HG02970 (cell line): ENCODE results near the gene TDRD6.
"Not testable (repeated sequence)": the region's sequence is repeated elsewhere in the genome, so short reads cannot be mapped to it uniquely, and the experiment has no call there.

Source experiments
- ATAC-seq: cut with Tn5 transposase; IDR thresholded peaks from one replicate; pipeline ENCODE4 v1.9.1; 2021; ENCODE audit warnings: mild to moderate bottlenecking, moderate library complexity, moderate number of reproducible peaks; ENCODE audit not compliant: unreplicated experiment, low FRiP score

TDRD6 gene, protein sequence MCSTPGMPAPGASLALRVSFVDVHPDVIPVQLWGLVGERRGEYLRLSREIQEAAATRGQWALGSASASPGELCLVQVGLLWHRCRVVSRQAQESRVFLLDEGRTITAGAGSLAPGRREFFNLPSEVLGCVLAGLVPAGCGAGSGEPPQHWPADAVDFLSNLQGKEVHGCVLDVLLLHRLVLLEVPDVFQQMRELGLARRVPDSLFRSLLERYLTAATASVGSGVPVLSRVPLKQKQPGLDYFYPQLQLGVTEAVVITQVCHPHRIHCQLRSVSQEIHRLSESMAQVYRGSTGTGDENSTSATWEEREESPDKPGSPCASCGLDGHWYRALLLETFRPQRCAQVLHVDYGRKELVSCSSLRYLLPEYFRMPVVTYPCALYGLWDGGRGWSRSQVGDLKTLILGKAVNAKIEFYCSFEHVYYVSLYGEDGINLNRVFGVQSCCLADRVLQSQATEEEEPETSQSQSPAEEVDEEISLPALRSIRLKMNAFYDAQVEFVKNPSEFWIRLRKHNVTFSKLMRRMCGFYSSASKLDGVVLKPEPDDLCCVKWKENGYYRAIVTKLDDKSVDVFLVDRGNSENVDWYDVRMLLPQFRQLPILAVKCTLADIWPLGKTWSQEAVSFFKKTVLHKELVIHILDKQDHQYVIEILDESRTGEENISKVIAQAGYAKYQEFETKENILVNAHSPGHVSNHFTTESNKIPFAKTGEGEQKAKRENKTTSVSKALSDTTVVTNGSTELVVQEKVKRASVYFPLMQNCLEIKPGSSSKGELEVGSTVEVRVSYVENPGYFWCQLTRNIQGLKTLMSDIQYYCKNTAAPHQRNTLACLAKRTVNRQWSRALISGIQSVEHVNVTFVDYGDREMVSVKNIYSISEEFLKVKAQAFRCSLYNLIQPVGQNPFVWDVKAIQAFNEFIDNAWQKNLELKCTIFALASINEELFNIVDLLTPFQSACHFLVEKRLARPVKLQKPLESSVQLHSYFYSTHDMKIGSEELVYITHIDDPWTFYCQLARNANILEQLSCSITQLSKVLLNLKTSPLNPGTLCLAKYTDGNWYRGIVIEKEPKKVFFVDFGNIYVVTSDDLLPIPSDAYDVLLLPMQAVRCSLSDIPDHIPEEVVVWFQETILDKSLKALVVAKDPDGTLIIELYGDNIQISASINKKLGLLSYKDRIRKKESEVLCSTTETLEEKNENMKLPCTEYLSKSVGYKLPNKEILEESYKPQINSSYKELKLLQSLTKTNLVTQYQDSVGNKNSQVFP (N-terminal part only)

DNA sequence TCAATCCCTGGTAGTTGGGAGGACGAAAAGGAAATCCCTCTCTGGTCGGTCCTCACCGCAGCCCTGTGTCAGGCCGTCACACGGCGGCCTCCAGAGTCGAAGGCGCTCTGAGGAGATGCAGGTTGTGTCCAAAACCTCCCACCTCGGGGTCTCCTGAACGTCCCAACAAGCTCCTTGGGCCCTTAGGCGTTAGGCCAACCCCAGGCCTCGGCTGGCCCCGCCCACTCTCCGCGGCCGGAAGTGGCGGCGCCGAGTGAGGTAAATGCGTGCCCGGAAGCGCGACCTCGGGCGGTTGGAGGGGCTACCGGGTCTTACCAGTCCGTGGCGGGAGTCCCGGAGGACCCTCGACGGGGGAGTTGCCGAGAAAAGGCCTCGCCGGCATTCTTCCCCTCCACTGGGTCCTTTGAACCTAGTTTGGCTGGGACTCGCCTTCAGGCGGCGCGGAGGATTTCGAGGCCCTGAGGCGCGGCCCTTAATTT, at the start of gene TDRD6:
TDRD6 (plus strand) TSS at position 267 of the 479 bp plus-strand sequence. CDS start 244 bp downstream, outside the sequence.
- ATAC-seq: no peak

DNA sequence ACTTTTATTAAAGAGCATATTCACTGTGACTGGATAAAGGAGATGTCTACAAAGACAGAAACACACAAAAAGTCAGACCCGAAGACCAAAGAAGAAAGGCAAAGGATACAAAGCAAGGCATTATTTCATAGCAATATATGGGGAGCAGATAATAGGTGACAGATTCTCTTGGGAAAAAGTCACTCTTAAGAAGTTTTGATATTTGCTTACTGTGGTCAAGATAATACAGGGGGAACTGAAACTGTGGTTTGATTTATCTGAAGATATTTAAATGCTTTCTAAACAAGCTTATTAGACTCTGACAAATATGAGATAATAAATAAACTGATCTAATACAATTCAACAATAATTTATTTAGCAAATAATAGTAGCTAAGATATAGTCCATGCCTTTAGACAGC, 49.8 kb upstream of the TDRD6 start:
- ATAC-seq: no peak

DNA sequence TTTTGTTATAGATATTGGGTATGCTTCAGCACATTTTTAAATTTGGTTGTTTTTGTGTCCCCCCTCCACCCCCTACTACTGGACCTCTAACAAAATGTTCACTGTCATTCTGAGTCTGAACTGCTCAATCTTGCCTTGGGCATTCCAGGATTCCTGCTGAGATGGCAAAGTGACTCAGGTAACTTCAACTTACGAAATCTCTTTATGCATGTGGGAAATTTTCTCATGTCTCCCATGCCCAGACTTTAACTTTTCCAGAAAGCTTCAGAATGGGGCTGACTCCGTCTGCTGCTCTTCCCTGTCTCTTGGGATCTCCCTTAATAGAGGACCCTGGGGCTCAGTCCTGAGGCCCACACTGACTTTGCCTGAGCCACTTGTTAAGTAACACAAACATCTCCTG, 49.0 kb upstream of the TDRD6 start:
- no peak for ATAC-seq

DNA sequence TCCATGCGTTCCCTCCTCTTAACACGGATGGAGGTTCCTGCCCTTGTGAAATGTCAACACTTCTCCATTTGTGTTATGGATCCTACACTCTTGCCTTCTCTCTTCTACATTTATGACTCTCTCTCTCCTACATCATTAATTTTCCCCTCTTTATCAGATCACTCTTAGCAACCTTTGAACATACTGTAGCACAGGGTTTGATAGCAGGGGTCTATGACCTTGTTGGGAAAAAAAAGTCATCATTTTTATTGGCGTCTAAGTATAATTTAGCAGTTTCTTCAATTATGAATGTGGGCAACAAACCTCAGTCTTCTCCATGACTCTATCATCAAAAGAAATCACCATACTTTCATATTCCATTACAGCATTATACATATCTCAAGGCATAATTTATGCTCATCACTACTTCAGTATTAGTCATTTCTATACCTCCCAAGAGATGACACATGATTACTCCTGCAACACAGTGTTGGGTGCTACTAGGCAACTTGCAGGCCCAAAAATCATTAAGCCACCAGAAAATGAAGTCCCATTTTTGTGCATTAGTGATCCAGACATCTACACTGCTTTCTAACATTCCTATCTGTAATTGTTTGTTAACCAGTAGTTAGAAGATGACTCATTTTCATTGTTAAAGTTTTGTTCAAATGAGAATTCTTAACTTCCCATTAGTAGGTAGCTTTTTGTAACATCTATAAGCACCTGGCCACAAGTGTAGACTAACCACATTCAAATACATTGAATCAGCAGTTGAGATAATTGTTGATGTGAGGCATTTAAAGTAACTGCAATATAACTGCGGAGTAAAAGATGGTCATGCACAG, 44.5 kb upstream of the TDRD6 start:
- no peak for ATAC-seq

DNA sequence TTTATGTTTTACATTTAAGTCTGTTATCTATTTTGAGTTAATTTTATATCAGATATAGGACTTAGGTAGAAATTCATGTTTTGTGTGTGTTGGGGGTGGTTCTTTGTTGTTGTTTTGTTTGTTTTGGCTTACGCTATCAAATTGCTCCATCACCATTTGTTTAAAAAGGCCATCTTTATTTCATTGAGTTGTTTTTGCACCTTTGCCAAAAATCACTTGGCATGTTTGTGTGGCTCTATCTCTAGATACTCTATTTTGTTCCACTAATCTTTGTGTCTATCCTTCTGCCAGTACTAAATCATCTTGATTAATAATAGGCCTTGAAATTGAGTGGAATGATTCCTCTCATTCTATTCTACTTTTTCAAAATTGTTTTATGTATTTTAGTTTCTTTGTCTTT, 42.4 kb upstream of the TDRD6 start:
- no peak for ATAC-seq

DNA sequence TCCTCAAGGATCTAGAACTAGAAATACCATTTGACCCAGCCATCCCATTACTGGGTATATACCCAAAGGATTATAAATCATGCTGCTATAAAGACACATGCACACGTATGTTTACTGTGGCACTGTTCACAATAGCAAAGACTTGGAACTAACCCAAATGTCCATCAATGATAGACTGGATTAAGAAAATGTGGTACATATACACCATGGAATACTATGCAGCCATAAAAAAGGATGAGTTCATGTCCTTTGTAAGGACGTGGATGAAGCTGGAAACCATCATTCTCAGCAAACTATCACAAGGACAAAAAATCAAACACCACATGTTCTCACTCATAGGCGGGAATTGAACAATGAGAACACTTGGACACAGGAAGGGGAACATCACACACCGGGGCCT, 39.6 kb upstream of the TDRD6 start:
- not testable (repeated sequence) for ATAC-seq

DNA sequence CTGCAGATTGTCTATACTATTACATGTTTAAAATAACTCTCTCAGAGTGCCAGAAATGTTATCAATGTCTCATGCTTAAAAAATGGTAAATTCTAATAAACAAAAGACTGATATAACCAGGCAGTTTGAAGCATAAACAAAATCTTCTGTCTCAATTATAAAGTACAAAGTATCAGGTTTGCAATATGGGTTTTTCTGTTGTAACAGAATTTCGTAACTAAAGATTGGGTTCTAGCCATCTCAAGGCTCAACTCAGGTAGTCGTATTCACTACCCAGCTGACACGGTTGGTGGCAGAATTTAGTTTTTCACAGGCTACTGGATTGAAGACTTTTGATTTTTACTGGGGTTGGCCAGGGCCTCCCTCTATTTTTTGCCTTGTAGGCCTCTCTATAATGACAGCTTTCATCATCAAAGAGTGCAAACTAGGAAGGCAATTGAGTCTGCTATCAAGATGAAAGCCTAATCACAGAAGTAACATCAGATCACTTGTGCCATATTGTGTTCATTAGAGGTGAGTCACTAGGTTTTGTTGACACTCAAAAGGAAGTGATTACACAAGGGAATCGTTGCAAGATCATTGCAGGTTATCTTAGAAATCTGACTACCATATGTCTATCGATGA, 38.7 kb upstream of the TDRD6 start:
- no peak for ATAC-seq

DNA sequence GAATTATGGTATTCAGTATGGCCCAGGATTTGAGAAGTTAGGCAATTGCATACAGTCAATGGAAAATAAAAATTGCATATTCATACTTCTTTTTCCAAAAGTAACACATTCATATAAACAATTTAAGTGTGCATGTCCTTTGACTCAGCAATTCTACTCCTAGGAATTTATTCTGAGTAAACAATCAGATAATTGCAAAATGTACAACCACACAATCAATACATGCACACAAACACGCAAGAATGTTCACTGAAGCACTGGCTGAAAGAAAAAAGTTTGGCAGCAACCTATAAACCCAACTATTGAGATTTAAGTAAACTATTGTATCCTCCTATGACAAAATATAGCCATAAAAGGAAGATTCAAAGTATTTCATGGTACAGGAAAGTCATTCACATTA, 36.7 kb upstream of the TDRD6 start:
- no peak for ATAC-seq

DNA sequence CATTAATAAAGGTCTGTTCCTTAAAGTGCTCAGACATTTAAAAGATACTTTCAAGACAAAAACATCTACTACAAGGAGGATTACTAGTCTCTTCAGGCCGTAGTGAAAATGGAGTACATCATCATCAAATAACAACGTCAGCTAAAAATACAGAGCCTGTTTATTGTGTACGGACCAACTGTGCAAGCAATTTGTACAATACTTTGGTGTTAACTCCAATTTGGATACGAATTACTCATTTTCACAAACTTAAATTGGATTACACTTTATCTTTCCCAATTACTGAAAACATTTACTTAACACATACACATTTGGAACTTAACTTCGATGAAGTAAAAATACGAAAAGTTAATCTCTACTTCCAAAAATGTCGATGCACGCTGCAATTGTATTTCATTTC, 35.9 kb upstream of the TDRD6 start:
- no peak for ATAC-seq

DNA sequence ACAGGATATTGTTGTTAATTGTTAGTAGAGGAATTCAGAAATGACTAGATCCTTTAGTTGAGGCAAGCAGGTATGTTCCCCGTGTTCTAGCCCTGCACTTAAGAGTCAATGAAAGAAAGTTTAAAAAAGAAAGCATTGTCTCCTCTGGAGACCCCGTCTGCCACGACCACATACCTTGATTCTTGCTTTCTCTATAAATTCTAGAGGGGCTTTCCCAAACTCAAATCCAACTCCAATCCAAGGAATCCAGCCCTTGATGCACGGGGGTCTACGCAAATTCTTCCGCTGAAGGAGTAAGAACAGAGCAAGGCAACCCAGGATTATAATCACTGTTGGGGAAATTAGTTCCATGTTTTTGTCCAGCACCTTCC, 35.5 kb upstream of the TDRD6 start:
- ATAC-seq: no peak

DNA sequence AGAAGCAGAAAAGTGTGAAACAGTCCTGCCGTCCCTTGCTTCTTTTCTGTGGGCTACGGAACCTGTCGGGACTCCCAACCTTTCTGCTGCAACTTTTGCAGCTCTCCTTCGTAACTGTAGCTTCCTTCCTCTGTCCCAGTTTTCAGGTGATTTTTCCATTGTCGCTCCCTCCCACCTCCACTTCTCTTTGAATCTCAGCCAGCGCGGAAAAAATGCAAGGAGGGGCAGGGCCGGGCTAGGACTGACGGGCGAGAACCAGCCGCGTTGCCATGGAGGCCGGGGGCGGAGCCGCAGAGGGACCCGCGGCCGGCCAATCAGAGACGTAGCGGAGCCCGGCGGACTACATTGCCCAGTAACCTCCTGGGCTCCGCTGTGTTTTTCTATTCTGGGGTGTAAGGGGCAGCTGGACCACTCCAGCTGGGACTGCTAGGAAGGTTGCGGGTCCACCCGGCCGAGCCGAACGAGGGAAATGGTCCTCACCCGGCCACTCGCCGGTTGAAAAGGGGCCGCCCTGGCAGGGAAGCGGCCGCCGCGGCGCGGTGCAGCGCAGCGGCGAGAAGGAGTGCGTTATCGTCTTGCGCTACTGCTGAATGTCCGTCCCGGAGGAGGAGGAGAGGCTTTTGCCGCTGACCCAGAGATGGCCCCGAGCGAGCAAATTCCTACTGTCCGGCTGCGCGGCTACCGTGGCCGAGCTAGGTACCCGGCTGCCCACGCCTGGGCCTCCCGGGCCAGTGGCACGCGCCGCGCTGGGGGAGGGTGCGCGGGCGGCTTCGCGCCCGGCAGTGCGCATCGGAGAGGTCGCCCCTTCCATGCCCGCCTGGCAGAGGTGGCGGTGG, 34.9 kb upstream of the TDRD6 start, which contains the start of the genes CYP39A1 and SLC25A27:
CYP39A1 (minus strand) TSS at position 216 of the 836 bp plus-strand sequence. CDS start 236 bp downstream, outside the sequence.
SLC25A27 (plus strand) TSS at position 373 of the 836 bp plus-strand sequence; CDS start at position 591, 218 bp downstream.
- ATAC-seq: peak; percentile 100

DNA sequence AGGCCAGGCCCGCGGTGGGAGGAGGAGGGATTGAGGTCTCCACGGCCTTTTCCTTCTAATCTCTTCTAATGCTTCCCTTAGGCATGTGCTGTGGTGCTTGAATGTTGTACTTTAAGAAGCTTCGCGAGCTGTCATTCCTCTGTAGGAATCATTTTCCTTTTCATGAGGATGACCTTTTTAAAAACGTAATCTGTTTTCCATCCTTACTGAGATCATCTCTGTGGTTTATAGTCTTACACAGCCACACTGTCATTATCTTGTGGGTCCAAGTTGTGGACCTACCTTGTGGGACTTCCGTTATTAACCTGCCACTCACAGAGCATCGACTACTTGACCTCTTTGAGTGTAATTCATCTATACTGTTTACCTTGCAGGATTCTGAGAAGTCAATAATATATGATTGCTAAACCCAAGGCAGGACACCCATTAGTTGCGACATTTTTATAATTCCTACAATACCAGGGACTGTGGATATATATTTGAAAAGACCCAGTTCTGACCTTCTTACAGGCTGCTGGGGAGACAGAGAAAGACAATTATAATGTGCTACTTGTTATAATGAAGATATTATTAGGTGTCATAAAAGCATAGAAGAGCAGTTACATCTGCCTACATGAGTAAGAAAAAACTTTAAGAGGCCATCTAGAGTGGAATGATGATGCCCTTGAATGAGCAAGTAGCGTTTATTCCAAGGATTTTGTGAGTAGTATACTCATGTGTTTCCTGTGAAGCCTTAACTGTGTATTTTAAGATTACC, 34.1 kb upstream of the TDRD6 start:
- no peak for ATAC-seq

DNA sequence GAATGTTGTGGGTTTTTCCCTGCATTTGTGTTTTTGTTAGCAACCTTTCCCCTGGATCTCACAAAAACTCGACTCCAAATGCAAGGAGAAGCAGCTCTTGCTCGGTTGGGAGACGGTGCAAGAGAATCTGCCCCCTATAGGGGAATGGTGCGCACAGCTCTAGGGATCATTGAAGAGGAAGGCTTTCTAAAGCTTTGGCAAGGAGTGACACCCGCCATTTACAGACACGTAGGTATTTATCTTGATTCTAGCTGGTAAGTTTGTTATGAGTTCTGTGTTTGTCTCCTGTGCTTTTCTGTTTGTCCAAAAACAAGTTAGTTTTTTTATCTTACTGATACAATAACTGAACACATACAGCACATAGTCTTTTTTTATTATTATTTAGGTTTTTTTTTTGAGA, 31.9 kb upstream of the TDRD6 start:
- ATAC-seq: no peak

DNA sequence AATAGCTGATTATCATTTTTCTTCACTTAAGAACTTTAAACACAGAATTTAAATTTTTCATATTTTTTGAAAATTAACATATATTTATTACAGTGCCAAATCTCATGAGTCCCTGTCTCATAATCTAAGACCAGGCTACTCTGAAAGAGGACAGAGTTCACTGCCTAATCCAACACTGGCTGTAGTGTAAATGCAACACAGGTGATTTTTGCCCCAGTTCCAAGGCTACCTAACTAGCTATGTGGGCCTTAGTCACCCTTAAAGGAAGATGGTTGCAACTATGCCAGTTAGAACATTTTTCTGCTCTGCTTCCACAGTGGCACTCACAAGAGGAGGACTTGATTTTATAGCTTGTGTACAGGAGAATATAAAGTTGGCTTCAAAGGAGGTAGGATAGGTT, 30.0 kb upstream of the TDRD6 start:
- no peak for ATAC-seq

DNA sequence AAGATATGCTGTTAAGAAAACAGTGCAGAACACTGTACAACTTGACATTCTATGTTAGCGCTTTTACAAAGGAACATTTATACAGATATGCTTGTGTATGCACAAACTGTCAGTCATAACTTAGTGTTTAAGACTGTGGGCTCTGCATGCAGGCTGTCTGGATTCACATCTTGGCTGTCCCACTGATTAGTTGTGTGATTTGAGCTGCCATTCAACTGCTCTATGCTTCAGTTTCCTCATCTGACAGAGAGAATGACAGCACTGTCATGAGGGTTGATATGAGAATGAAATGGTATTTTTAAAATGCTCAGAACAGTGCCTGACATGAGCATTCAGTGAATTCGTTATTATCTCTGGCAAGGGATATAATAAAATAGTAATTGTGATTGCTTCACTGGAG, 26.2 kb upstream of the TDRD6 start:
- ATAC-seq: no peak

DNA sequence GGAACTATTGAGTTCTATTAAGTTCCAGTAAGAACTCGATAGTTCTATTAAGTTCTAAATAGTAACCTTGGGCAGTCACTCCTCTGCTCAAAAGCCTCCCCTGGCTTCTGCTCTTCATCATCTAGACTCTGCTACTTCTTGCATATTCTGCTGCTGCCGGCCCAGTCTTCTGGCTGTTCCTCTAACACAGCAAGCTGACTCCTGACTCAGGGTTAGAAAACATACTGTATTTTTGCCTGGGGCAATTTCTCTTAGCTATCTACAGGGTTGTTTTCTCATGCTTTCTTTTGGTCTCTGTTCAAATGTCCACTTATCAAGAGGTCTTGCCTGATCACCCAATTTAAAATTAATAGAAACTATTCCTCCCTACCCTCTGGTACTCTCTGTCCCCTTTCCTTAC, 20.3 kb upstream of the TDRD6 start:
- no peak for ATAC-seq

DNA sequence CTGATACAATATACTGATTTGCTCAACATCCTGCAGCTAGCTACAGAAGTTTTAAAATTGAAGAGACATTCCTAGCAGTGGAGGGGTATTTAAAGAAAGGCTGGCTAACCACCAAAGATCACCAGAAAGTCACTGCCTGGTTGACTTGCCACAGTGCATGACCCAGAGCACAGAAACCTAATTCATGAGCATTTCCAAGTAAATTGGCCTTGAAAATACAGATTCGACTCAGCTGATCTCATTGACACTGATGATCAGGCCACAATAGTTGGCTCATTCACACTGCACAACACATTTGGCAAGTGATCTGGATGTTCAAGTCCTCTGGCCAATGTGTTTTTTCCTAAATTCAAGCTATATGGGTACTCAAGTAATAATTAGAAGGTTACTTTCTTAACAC, 13.3 kb upstream of the TDRD6 start:
- ATAC-seq: no peak
